ENCODE measurements around the gene ZNF662.

Gene ZNF662

GRCh38 chr3:42876940-42877720 is 28.8 kb upstream of the ZNF662 start:
- H3K18ac ChIP-seq (ENCODE audit: low read depth in 1 of 2, low read length in 2 of 2): no peak overlapping the region
- no peak overlapping the region for H3K4me3 ChIP-seq (ENCODE audit: insufficient read depth in 1 of 2, low read depth in 1 of 2, low read length in 2 of 2)
- no peak overlapping the region for H4K91ac ChIP-seq (ENCODE audit: low read length)
- H3K4ac ChIP-seq (ENCODE audit: low read depth in 1 of 2, low read length in 2 of 2): no peak overlapping the region
- H2BK5ac ChIP-seq (ENCODE audit: low read depth, low read length, poor library complexity, severe bottlenecking): no peak overlapping the region
- peaks cover 13 to 20% of the 10 kb centered on the region in 2 experiments for H3K27me3 ChIP-seq (ENCODE audit: control insufficient read depth in 1 of 2, insufficient read depth in 1 of 2, low read length in 2 of 2)
- H3K9ac ChIP-seq (ENCODE audit: low read length): no peak overlapping the region
- H3K36me3 ChIP-seq (ENCODE audit: control insufficient read depth in 1 of 2, insufficient read depth in 2 of 2, low read depth in 1 of 2, low read length in 2 of 2): no peaks in the 10 kb centered on the region
- H3K14ac ChIP-seq (ENCODE audit: low read length in 2 of 2): no peak overlapping the region
- no peak overlapping the region for H3K4me2 ChIP-seq (ENCODE audit: low read length, poor library complexity, severe bottlenecking)
- H2AFZ ChIP-seq (ENCODE audit: low read depth, low read length): no peak overlapping the region
- H3K23ac ChIP-seq (ENCODE audit: low read length in 2 of 2): no peak overlapping the region
- H3K4me1 ChIP-seq (ENCODE audit: control insufficient read depth, insufficient read depth, low read depth, low read length): peaks cover 7% of the 10 kb centered on the region
- no peak overlapping the region for H3K27ac ChIP-seq (ENCODE audit: low read length, poor library complexity, severe bottlenecking)
- no peak overlapping the region for H2BK12ac ChIP-seq (ENCODE audit: low read length in 2 of 2)
- no peak overlapping the region for H2AK5ac ChIP-seq (ENCODE audit: low read length, severe bottlenecking)
- WGBS: 65% methylated on average over 6 of the region's 7 CpGs
- H2BK15ac ChIP-seq (ENCODE audit: low read depth, poor library complexity, severe bottlenecking): no peak overlapping the region
- DNase-seq: no peak
- no peak overlapping the region for H2BK120ac ChIP-seq (ENCODE audit: low read depth, low read length)
- H4K8ac ChIP-seq (ENCODE audit: low read length): no peak overlapping the region
- H3K9me3 ChIP-seq (ENCODE audit: control insufficient read depth, low read length): no peaks in the 10 kb centered on the region
- no peaks in the 10 kb centered on the region for H3K79me1 ChIP-seq (replicated peaks; ENCODE audit: low read length, poor library complexity, severe bottlenecking)

GRCh38 chr3:42877881-42878280 is 28.1 kb upstream of the ZNF662 start:
- Histone ChIP-seq H3K18ac (ENCODE audit: low read depth in 1 of 2, low read length in 2 of 2) (no peak overlapping the region), H3K23ac (ENCODE audit: low read length in 2 of 2) (no peak overlapping the region), H3K4ac (ENCODE audit: low read depth in 1 of 2, low read length in 2 of 2) (no peak overlapping the region), H2BK15ac (ENCODE audit: low read depth, poor library complexity, severe bottlenecking) (no peak overlapping the region), H3K14ac (ENCODE audit: low read length in 2 of 2) (no peak overlapping the region), H2AK5ac (ENCODE audit: low read length, severe bottlenecking) (no peak overlapping the region), H3K36me3 (ENCODE audit: control insufficient read depth in 1 of 2, insufficient read depth in 2 of 2, low read depth in 1 of 2, low read length in 2 of 2) (no peaks in the 10 kb centered on the region), H2BK12ac (ENCODE audit: low read length in 2 of 2) (no peak overlapping the region), H3K4me3 (ENCODE audit: insufficient read depth in 1 of 2, low read depth in 1 of 2, low read length in 2 of 2) (no peak overlapping the region), H3K4me1 (ENCODE audit: control insufficient read depth, insufficient read depth, low read depth, low read length) (peaks cover 7% of the 10 kb centered on the region), H2BK5ac (ENCODE audit: low read depth, low read length, poor library complexity, severe bottlenecking) (no peak overlapping the region), H3K4me2 (ENCODE audit: low read length, poor library complexity, severe bottlenecking) (no peak overlapping the region), H3K9ac (ENCODE audit: low read length) (no peak overlapping the region), H3K27me3 (ENCODE audit: control insufficient read depth in 1 of 2, insufficient read depth in 1 of 2, low read length in 2 of 2) (peaks cover 9 to 20% of the 10 kb centered on the region in 2 experiments), H3K9me3 (ENCODE audit: control insufficient read depth, low read length) (no peaks in the 10 kb centered on the region), H4K91ac (ENCODE audit: low read length) (no peak overlapping the region), H4K8ac (ENCODE audit: low read length) (no peak overlapping the region), H3K27ac (ENCODE audit: low read length, poor library complexity, severe bottlenecking) (no peak overlapping the region), H2AFZ (ENCODE audit: low read depth, low read length) (no peak overlapping the region), H3K79me1 (replicated peaks; ENCODE audit: low read length, poor library complexity, severe bottlenecking) (no peaks in the 10 kb centered on the region), H2BK120ac (ENCODE audit: low read depth, low read length) (no peak overlapping the region)
- no CpG with 5 or more reads among the region's 2 CpGs for WGBS
- no peak for DNase-seq

- no peaks in the 10 kb centered on the region for H3K79me1 ChIP-seq (replicated peaks; ENCODE audit: low read length, poor library complexity, severe bottlenecking)
- WGBS: 93% methylated on average over 9 of the region's 9 CpGs
- peak overlapping the region; percentile 90 for H3K9ac ChIP-seq (ENCODE audit: low read length)
- H2BK5ac ChIP-seq (ENCODE audit: low read depth, low read length, poor library complexity, severe bottlenecking): no peak overlapping the region
- H3K27me3 ChIP-seq (ENCODE audit: control insufficient read depth in 1 of 2, insufficient read depth in 1 of 2, low read length in 2 of 2): peaks cover 9 to 11% of the 10 kb centered on the region in 2 experiments
- no peak overlapping the region for H2BK15ac ChIP-seq (ENCODE audit: low read depth, poor library complexity, severe bottlenecking)
- H2BK12ac ChIP-seq (ENCODE audit: low read length in 2 of 2): no peak overlapping the region
- no peak overlapping the region for H2BK120ac ChIP-seq (ENCODE audit: low read depth, low read length)
- no peak overlapping the region for H4K8ac ChIP-seq (ENCODE audit: low read length)
- no peak overlapping the region for H3K4me2 ChIP-seq (ENCODE audit: low read length, poor library complexity, severe bottlenecking)
- H3K36me3 ChIP-seq (ENCODE audit: control insufficient read depth in 1 of 2, insufficient read depth in 2 of 2, low read depth in 1 of 2, low read length in 2 of 2): no peaks in the 10 kb centered on the region
- no peaks in the 10 kb centered on the region for H3K9me3 ChIP-seq (ENCODE audit: control insufficient read depth, low read length)
- peak overlapping the region in 1 of 2 experiments; percentile 97 for H3K18ac ChIP-seq (ENCODE audit: low read depth in 1 of 2, low read length in 2 of 2)
- peak overlapping the region; percentile 75 for H2AFZ ChIP-seq (ENCODE audit: low read depth, low read length)
- H3K14ac ChIP-seq (ENCODE audit: low read length in 2 of 2): no peak overlapping the region
- no peak overlapping the region for H2AK5ac ChIP-seq (ENCODE audit: low read length, severe bottlenecking)
- no peak overlapping the region for H3K27ac ChIP-seq (ENCODE audit: low read length, poor library complexity, severe bottlenecking)
- no peak for DNase-seq
- H3K4ac ChIP-seq (ENCODE audit: low read depth in 1 of 2, low read length in 2 of 2): no peak overlapping the region
- peaks cover 7% of the 10 kb centered on the region for H3K4me1 ChIP-seq (ENCODE audit: control insufficient read depth, insufficient read depth, low read depth, low read length)
- no peak overlapping the region for H3K23ac ChIP-seq (ENCODE audit: low read length in 2 of 2)
- peak overlapping the region in 1 of 2 experiments; percentile 80 for H3K4me3 ChIP-seq (ENCODE audit: insufficient read depth in 1 of 2, low read depth in 1 of 2, low read length in 2 of 2)
- no peak overlapping the region for H4K91ac ChIP-seq (ENCODE audit: low read length)
Measured at GRCh38 chr3:42880183-42880582, 25.8 kb upstream of the ZNF662 start.

- DNase-seq: peak; percentile 76
- Histone ChIP-seq H2BK120ac (ENCODE audit: low read depth, low read length) (no peak overlapping the region), H2AFZ (ENCODE audit: low read depth, low read length) (peak overlapping the region; percentile 75), H3K27ac (ENCODE audit: low read length, poor library complexity, severe bottlenecking) (no peak overlapping the region), H3K4me1 (ENCODE audit: control insufficient read depth, insufficient read depth, low read depth, low read length) (peaks cover 7% of the 10 kb centered on the region), H3K27me3 (ENCODE audit: control insufficient read depth in 1 of 2, insufficient read depth in 1 of 2, low read length in 2 of 2) (peaks cover 9 to 11% of the 10 kb centered on the region in 2 experiments), H4K91ac (ENCODE audit: low read length) (peak overlapping the region; percentile 52), H3K4me3 (ENCODE audit: insufficient read depth in 1 of 2, low read depth in 1 of 2, low read length in 2 of 2) (peak overlapping the region; percentile 57 to 80), H3K9me3 (ENCODE audit: control insufficient read depth, low read length) (no peaks in the 10 kb centered on the region), H2BK5ac (ENCODE audit: low read depth, low read length, poor library complexity, severe bottlenecking) (no peak overlapping the region), H3K14ac (ENCODE audit: low read length in 2 of 2) (peak overlapping the region in 1 of 2 experiments; percentile 72), H2BK15ac (ENCODE audit: low read depth, poor library complexity, severe bottlenecking) (no peak overlapping the region), H3K36me3 (ENCODE audit: control insufficient read depth in 1 of 2, insufficient read depth in 2 of 2, low read depth in 1 of 2, low read length in 2 of 2) (no peaks in the 10 kb centered on the region), H3K4ac (ENCODE audit: low read depth in 1 of 2, low read length in 2 of 2) (peak overlapping the region in 1 of 2 experiments; percentile 17), H3K18ac (ENCODE audit: low read depth in 1 of 2, low read length in 2 of 2) (peak overlapping the region; percentile 50 to 97), H2BK12ac (ENCODE audit: low read length in 2 of 2) (no peak overlapping the region), H3K23ac (ENCODE audit: low read length in 2 of 2) (peak overlapping the region in 1 of 2 experiments; percentile 16), H2AK5ac (ENCODE audit: low read length, severe bottlenecking) (no peak overlapping the region), H3K4me2 (ENCODE audit: low read length, poor library complexity, severe bottlenecking) (peak overlapping the region; percentile 65), H3K79me1 (replicated peaks; ENCODE audit: low read length, poor library complexity, severe bottlenecking) (no peaks in the 10 kb centered on the region), H4K8ac (ENCODE audit: low read length) (peak overlapping the region; percentile 89), H3K9ac (ENCODE audit: low read length) (peak overlapping the region; percentile 90)
- WGBS: 7% methylated on average over 50 of the region's 61 CpGs
Measured at GRCh38 chr3:42880601-42881451, 25.1 kb upstream of the ZNF662 start.
